HG03342 (cell line): ENCODE data around the gene TRIM45.
"Not testable (repeated sequence)": the region's sequence is repeated elsewhere in the genome, so short reads cannot be mapped to it uniquely, and the experiment has no call there.

Source experiments
- ATAC-seq: cut with Tn5 transposase; IDR thresholded peaks from one replicate; pipeline ENCODE4 v1.9.1; 2021; ENCODE audit warnings: mild to moderate bottlenecking, moderate library complexity; ENCODE audit not compliant: unreplicated experiment

Gene TRIM45

GRCh38 chr1:117121589-117122329 lies at the start of gene TRIM45:
Gene TRIM45, minus strand, starts transcription at chr1:117121749. Its CDS starts 548 bp downstream, at chr1:117121201.
- peak; percentile 89 for ATAC-seq

- ATAC-seq = no peak
Measured at GRCh38 chr1:117169871-117170596, 48.5 kb upstream of the TRIM45 start.

- ATAC-seq = no peak
Measured at GRCh38 chr1:117167402-117167801, 45.9 kb upstream of the TRIM45 start.

- ATAC-seq = no peak
Measured at GRCh38 chr1:117166076-117166475, 44.5 kb upstream of the TRIM45 start.

- no peak for ATAC-seq
Measured at GRCh38 chr1:117164209-117164608, 42.7 kb upstream of the TRIM45 start.

GRCh38 chr1:117162816-117163215 lies 41.3 kb upstream of the TRIM45 start:
- ATAC-seq = no peak

- no peak for ATAC-seq
Measured at GRCh38 chr1:117161887-117162286, 40.3 kb upstream of the TRIM45 start.

- not testable (repeated sequence) for ATAC-seq
Measured at GRCh38 chr1:117151305-117151704, 29.8 kb upstream of the TRIM45 start.

GRCh38 chr1:117150316-117150715 lies 28.8 kb upstream of the TRIM45 start:
- ATAC-seq = no peak

GRCh38 chr1:117147856-117148588 lies 26.5 kb upstream of the TRIM45 start:
- no peak for ATAC-seq

- ATAC-seq = no peak
Measured at GRCh38 chr1:117147341-117147831, 25.8 kb upstream of the TRIM45 start.

- no peak for ATAC-seq
Measured at GRCh38 chr1:117146575-117147340, 25.2 kb upstream of the TRIM45 start.

GRCh38 chr1:117146072-117146471 lies 24.5 kb upstream of the TRIM45 start:
- no peak for ATAC-seq

GRCh38 chr1:117143871-117144270 lies 22.3 kb upstream of the TRIM45 start:
- no peak for ATAC-seq

GRCh38 chr1:117143172-117143571 lies 21.6 kb upstream of the TRIM45 start:
- no peak for ATAC-seq

- no peak for ATAC-seq
Measured at GRCh38 chr1:117142200-117142599, 20.7 kb upstream of the TRIM45 start.

GRCh38 chr1:117138561-117138960 lies 17.0 kb upstream of the TRIM45 start:
- no peak for ATAC-seq

- no peak for ATAC-seq
Measured at GRCh38 chr1:117138106-117138505, 16.6 kb upstream of the TRIM45 start.

GRCh38 chr1:117137281-117137855 lies 15.8 kb upstream of the TRIM45 start:
- ATAC-seq = no peak

GRCh38 chr1:117136749-117137148 lies 15.2 kb upstream of the TRIM45 start:
- ATAC-seq = no peak
